HCT116 (cell line): Measurements from ENCODE around the gene TTLL5. TPM values are rescaled to one million over a fixed set of nuclear protein-coding genes. Genes with fewer than 3 reads are reported as not detected.

Source experiments
- ATAC-seq: fragments of 200-7000 bp; cut with Tn5 transposase; 2 replicates; pipeline ENCODE4 v1.9.1; 2020; ENCODE audit warnings: mild to moderate bottlenecking, moderate library complexity
- BruUV-seq: library from RNA; stranded (reverse); fragments of 400-500 nt; replicated peaks from 2 replicates; lab custom pipeline; 2021; lab: Mats Ljungman, UMichigan
- CTCF ChIA-PET: fragments of 300-600 bp; sonication (Branson Sonifier 250); formaldehyde crosslinking; loops from one replicate; lab custom pipeline; 2021; ENCODE audit warnings: antibody characterized with exemption; lab: Charles Lee
- POLR2A ChIA-PET: fragments of 300-600, 350-600 bp; sonication (Branson Sonifier 250); formaldehyde crosslinking; loops from one replicate; lab custom pipeline; 2021; ENCODE audit warnings: antibody characterized with exemption; lab: Charles Lee
- RAD21 ChIA-PET, 2 experiments: fragments of 300-600 bp; sonication (Branson Sonifier 250); formaldehyde crosslinking; loops; one replicate each; lab custom pipeline; 2023; ENCODE audit warnings: low total read pairs in 2 of 2; ENCODE audit not compliant: uncharacterized antibody in 2 of 2, unreplicated experiment in 2 of 2, low non-redundant PET in 1 of 2; lab: Charles Lee
- DNase-seq: peaks from one replicate; pipeline ENCODE4 v3.0.0-alpha.2; 2010; ENCODE audit warnings: low read depth, low spot score
- H2AFZ ChIP-seq: fragments of 200-600 bp; shearing (Covaris generic), sonication (generic); 2 replicates; pipeline ENCODE4 v1.6.1; 2017; ENCODE audit warnings: low read depth, mixed run types, mixed read lengths, antibody characterized with exemption, low read length; ENCODE audit not compliant: poor library complexity, severe bottlenecking
- H3K27ac ChIP-seq: 2 replicates; pipeline ENCODE4 v1.5.1; 2012; ENCODE audit warnings: low read depth, low read length
- H3K27me3 ChIP-seq: fragments of 200-600 bp; sonication (generic); 2 replicates; pipeline ENCODE4 v1.6.1; 2016; ENCODE audit warnings: mixed run types, low read length, mixed read lengths; ENCODE audit not compliant: insufficient read depth
- H3K36me3 ChIP-seq, 2 experiments: fragments of 200-500 bp in 1 of 2; fragments of 200-600 bp in 1 of 2; sonication (Bioruptor generic) in 1 of 2; sonication (generic) in 1 of 2; 2 replicates each; pipeline versions ENCODE4 v1.5.1 to v1.6.1; 2014 to 2016; ENCODE audit warnings: low read length in 2 of 2, inconsistent platforms in 1 of 2, mixed read lengths in 1 of 2, mixed run types in 1 of 2; ENCODE audit not compliant: insufficient read depth in 2 of 2, control insufficient read depth in 1 of 2
- H3K4me1 ChIP-seq, 2 experiments: fragments of 200-600 bp in 1 of 2; sonication (generic) in 1 of 2; 2 replicates each; pipeline versions ENCODE4 v1.5.1 to v1.6.1; 2012 to 2017; ENCODE audit warnings: low read length in 2 of 2, inconsistent platforms in 1 of 2, mild to moderate bottlenecking in 1 of 2, mixed read lengths in 1 of 2, mixed run types in 1 of 2, moderate library complexity in 1 of 2; ENCODE audit not compliant: insufficient read depth in 2 of 2, control insufficient read depth in 1 of 2
- H3K4me2 ChIP-seq: fragments of 200-600 bp; sonication (generic); 2 replicates; pipeline ENCODE4 v1.6.1; 2017; ENCODE audit warnings: mixed run types, low read length, mixed read lengths
- H3K4me3 ChIP-seq, 2 experiments: fragments of 200-600 bp in 1 of 2; sonication (generic) in 1 of 2; replicated peaks in 1 of 2; 2 replicates each; pipeline ENCODE4 v1.5.1; 2011 to 2016; ENCODE audit warnings: low read length in 2 of 2, control low read depth in 1 of 2, low read depth in 1 of 2, mild to moderate bottlenecking in 1 of 2, mixed read lengths in 1 of 2, mixed run types in 1 of 2
- H3K79me2 ChIP-seq: fragments of 200-600 bp; sonication (generic); 2 replicates; pipeline ENCODE4 v1.6.1; 2017; ENCODE audit warnings: mild to moderate bottlenecking, mixed run types, low read length, moderate library complexity, mixed read lengths; ENCODE audit not compliant: insufficient read depth
- H3K9ac ChIP-seq: fragments of 200-600 bp; sonication (generic); 2 replicates; pipeline ENCODE4 v1.6.1; 2016; ENCODE audit warnings: low read length, mixed read lengths
- H3K9me2 ChIP-seq: fragments of 200-600 bp; sonication (generic), shearing (Covaris generic); 2 replicates; pipeline ENCODE4 v1.6.1; 2017; ENCODE audit warnings: mixed run types, mild to moderate bottlenecking, moderate library complexity; ENCODE audit not compliant: insufficient read depth
- H3K9me3 ChIP-seq, 2 experiments: fragments of 200-500 bp in 1 of 2; fragments of 200-600 bp in 1 of 2; sonication (Bioruptor generic) in 1 of 2; sonication (generic) in 1 of 2; 2 replicates each; pipeline ENCODE4 v1.6.1; 2014 to 2017; ENCODE audit warnings: low read length in 2 of 2, mixed read lengths in 2 of 2, inconsistent platforms in 1 of 2, low read depth in 1 of 2, mild to moderate bottlenecking in 1 of 2, mixed run types in 1 of 2, moderate library complexity in 1 of 2; ENCODE audit not compliant: control insufficient read depth in 1 of 2, insufficient read depth in 1 of 2
- H4K20me1 ChIP-seq: fragments of 200-600 bp; sonication (generic), shearing (Covaris generic); 2 replicates; pipeline ENCODE4 v1.6.1; 2017; ENCODE audit warnings: mixed run types, mild to moderate bottlenecking, moderate library complexity; ENCODE audit not compliant: insufficient read depth
- CBX3 ChIP-seq: IDR thresholded peaks from 2 replicates; pipeline ENCODE4 v1.6.1; 2012; ENCODE audit warnings: low read depth
- CEBPB ChIP-seq: IDR thresholded peaks from 2 replicates; pipeline ENCODE4 v1.6.1; 2012; ENCODE audit warnings: low read depth
- CTCF ChIP-seq, 3 experiments: fragments of 200-600 bp in 1 of 3; sonication (generic) in 1 of 3; IDR thresholded peaks in 2 of 3; conservative IDR thresholded peaks in 1 of 3; 2 replicates each; pipeline ENCODE4 v1.5.1; 2012 to 2017; ENCODE audit warnings: low read depth in 2 of 3, low read length in 2 of 3, antibody characterized with exemption in 1 of 3, borderline replicate concordance in 1 of 3, control low read depth in 1 of 3, mild to moderate bottlenecking in 1 of 3, mixed read lengths in 1 of 3, mixed run types in 1 of 3, moderate library complexity in 1 of 3; ENCODE audit not compliant: insufficient read depth in 1 of 3
- EGR1 ChIP-seq: IDR thresholded peaks from 2 replicates; pipeline ENCODE4 v1.6.1; 2012; ENCODE audit warnings: low read depth
- ELF1 ChIP-seq: IDR thresholded peaks from 2 replicates; pipeline ENCODE4 v1.6.1; 2012; ENCODE audit warnings: low read depth, borderline replicate concordance
- EZH2 ChIP-seq: fragments of 200-600 bp; sonication (generic); IDR thresholded peaks from 2 replicates; pipeline ENCODE4 v1.6.1; 2017; ENCODE audit warnings: antibody characterized with exemption, mixed run types
- EZH2phosphoT487 ChIP-seq: fragments of 200-600 bp; IDR thresholded peaks from 2 replicates; pipeline ENCODE4 v1.6.1; 2018; ENCODE audit warnings: antibody characterized with exemption, borderline replicate concordance
- FOSL1 ChIP-seq: IDR thresholded peaks from 2 replicates; pipeline ENCODE4 v1.6.1; 2012; ENCODE audit warnings: low read depth
- JUND ChIP-seq: IDR thresholded peaks from 2 replicates; pipeline ENCODE4 v1.6.1; 2012
- POLR2A ChIP-seq: IDR thresholded peaks from 2 replicates; pipeline ENCODE4 v1.7.0; 2011; ENCODE audit warnings: borderline replicate concordance; ENCODE audit not compliant: insufficient read depth, insufficient read length; ENCODE audit errors: extremely low read depth
- POLR2AphosphoS5 ChIP-seq: IDR thresholded peaks from 2 replicates; pipeline ENCODE4 v1.6.1; 2011; ENCODE audit warnings: mild to moderate bottlenecking, low read depth, low read length, moderate library complexity
- RAD21 ChIP-seq: IDR thresholded peaks from 2 replicates; pipeline ENCODE4 v1.6.1; 2012; ENCODE audit warnings: low read depth, mild to moderate bottlenecking
- SIN3A ChIP-seq: IDR thresholded peaks from 2 replicates; pipeline ENCODE4 v1.6.1; 2012; ENCODE audit warnings: low read depth
- SP1 ChIP-seq: IDR thresholded peaks from 2 replicates; pipeline ENCODE4 v1.6.1; 2012; ENCODE audit warnings: low read depth
- TCF7L2 ChIP-seq: IDR thresholded peaks from 2 replicates; pipeline ENCODE4 v1.7.0; 2011; ENCODE audit warnings: borderline replicate concordance, inconsistent platforms; ENCODE audit not compliant: insufficient read depth, insufficient read length; ENCODE audit errors: extremely low read depth
- YY1 ChIP-seq: IDR thresholded peaks from 2 replicates; pipeline ENCODE4 v1.6.1; 2011; ENCODE audit warnings: low read length, low read depth, moderate library complexity, mild to moderate bottlenecking; ENCODE audit not compliant: insufficient replicate concordance; ENCODE audit errors: extremely low read depth
- ZFX ChIP-seq: fragments of 450-650 bp; IDR thresholded peaks from 2 replicates; pipeline ENCODE4 v1.6.1; 2017
- ZNF274 ChIP-seq: fragments of 200-500 bp; sonication (Bioruptor generic); IDR thresholded peaks from 2 replicates; pipeline ENCODE4 v1.6.1; 2014; ENCODE audit warnings: mild to moderate bottlenecking, low read depth, low read length, inconsistent platforms
- intact Hi-C: fragments of 100-400 bp; cut with micrococcal nuclease; formaldehyde crosslinking; loops from 2 replicates; pipeline ENCODE4 v1.10.0; 2022
- total RNA-seq: library from RNA; stranded (reverse); gene quantifications from one replicate; pipeline ENCODE4 v1.2.1, GENCODE V29; 2021; ENCODE audit not compliant: unreplicated experiment
- TF ChIP-seq, protein P1 (sequence below): IDR thresholded peaks from 2 replicates; pipeline ENCODE4 v1.6.1; 2012
- TF ChIP-seq, protein P2 (sequence below): IDR thresholded peaks from 2 replicates; pipeline ENCODE4 v1.6.1; 2012

TTLL5 gene
- total RNA-seq, 1 experiment from 2014 or later, result 26.2 TPM

DNA sequence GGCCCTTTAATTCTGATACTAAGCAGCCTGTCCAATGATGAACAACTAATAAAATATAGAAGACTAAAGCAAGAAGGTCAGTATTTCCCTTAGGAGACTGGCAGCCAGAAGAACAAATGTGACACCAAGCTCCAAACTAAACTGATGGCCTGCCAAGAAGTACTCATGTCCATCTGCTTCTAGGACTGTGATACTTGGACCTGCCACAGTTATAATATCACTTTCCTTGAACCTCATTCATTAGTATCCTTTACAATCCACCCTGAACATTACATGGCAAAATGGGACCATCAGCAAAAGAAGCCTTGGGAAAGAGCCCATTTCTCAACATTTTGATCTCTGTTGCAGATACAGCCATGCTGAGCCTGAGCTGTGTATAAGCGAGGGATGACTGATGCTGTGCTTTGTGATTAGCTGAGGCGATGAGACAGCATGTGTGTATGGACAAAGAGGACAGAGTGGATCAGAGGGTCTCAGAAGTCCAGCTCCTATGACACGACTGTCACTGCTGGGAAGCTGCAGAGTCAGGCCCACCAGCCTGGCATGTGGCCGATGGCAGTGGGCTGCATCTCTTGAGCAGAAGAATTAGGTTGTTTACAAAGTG, 246.8 kb downstream of the TTLL5 start:
- 0 out of 4 replicates have a peak, but pooled peaks cover 0 to 6% of the 10 kb centered on the region in 2 experiments for H3K4me1 ChIP-seq
- no peaks in the 10 kb centered on the region for H3K9me2 ChIP-seq
- no peaks in the 10 kb centered on the region for H3K27me3 ChIP-seq
- no peaks in the 10 kb centered on the region for H3K36me3 ChIP-seq
- POLR2A ChIA-PET, result interaction anchor here (2.0 kb wide), 1 partner anchor 75 kb away, joined by 5 read pairs; no protein-coding TSS in a partner anchor
- H3K4me2 ChIP-seq, result no peak overlapping the region
- H2AFZ ChIP-seq, result no peak overlapping the region
- ATAC-seq (no peak), DNase-seq (no peak)
- TF ChIP-seq FOSL1, result no peak
- TF ChIP-seq SIN3A, result no peak
- TF ChIP-seq EZH2, result no peak
- no peak for TF ChIP-seq ELF1
- TF ChIP-seq RAD21, result no peak
- TF ChIP-seq POLR2AphosphoS5, result no peak
- TF ChIP-seq ZFX, result no peak
- no peak for TF ChIP-seq CBX3
- TF ChIP-seq, protein P1, sequence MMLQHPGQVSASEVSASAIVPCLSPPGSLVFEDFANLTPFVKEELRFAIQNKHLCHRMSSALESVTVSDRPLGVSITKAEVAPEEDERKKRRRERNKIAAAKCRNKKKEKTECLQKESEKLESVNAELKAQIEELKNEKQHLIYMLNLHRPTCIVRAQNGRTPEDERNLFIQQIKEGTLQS, result no peak
- no peak for TF ChIP-seq POLR2A
- no peak for TF ChIP-seq JUND
- TF ChIP-seq CEBPB, result no peak
- TF ChIP-seq TCF7L2, result no peak
- TF ChIP-seq YY1, result no peak
- TF ChIP-seq CTCF (IDR thresholded peaks at IDR 0.05 in 2 of 3, conservative IDR thresholded peaks at IDR 0.05 in 1 of 3; ENCODE audit: borderline replicate concordance in 1 of 3, insufficient read depth in 1 of 3, low read depth in 2 of 3, low read length in 2 of 3), result no peak
- TF ChIP-seq, protein P2, sequence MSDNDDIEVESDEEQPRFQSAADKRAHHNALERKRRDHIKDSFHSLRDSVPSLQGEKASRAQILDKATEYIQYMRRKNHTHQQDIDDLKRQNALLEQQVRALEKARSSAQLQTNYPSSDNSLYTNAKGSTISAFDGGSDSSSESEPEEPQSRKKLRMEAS, result no peak
- TF ChIP-seq EGR1, result no peak
- TF ChIP-seq ZNF274, result no peak
- TF ChIP-seq SP1, result no peak
- TF ChIP-seq EZH2phosphoT487, result no peak
- H3K4me3 ChIP-seq, result no peak overlapping the region
- RAD21 ChIA-PET, result interaction anchor here in 1 of 2 experiments (1.2 kb wide), 1 partner anchor 71 kb away, joined by 3 read pairs; no protein-coding TSS in a partner anchor
- H3K27ac ChIP-seq, result no peak overlapping the region
- no TSS peak for BruUV-seq
- H3K9ac ChIP-seq, result no peak overlapping the region
- no peaks in the 10 kb centered on the region for H4K20me1 ChIP-seq
- intact Hi-C loops, result loop anchor here (2.0 to 10.0 kb wide), 3 partner anchors 69 to 737 kb away; no protein-coding TSS in a partner anchor
- no peaks in the 10 kb centered on the region for H3K9me3 ChIP-seq
- H3K79me2 ChIP-seq, result no peaks in the 10 kb centered on the region
- CTCF ChIA-PET, result interaction anchor here (0.6 to 2.9 kb wide), 11 partner anchors 10 to 196 kb away, joined by 3 to 35 read pairs (median 11); no protein-coding TSS in a partner anchor
